Right lobe of liver (tissue), 4 donors: ENCODE data around the gene PDZD2.

Source experiments
- CTCF ChIP-seq, 4 donors: fragments of 200-600 bp in 3 of 4; fragments of 450-650 bp in 1 of 4; IDR thresholded peaks; one replicate each; pipeline versions ENCODE4 v1.5.1 to v1.8.0; 2016 to 2022; ENCODE audit warnings: antibody characterized with exemption in 4 of 4, mild to moderate bottlenecking in 2 of 4
- POLR2A ChIP-seq: fragments of 450-650 bp; IDR thresholded peaks from one replicate; pipeline ENCODE4 v1.6.1; 2017; ENCODE audit warnings: antibody characterized with exemption, mild to moderate bottlenecking
- donor health status: DM: no; HTN: no; CAD: no.
- donor health status: DM: no; HTN: no; CAD: no.
- donor health status: DM: no; HTN: yes; CAD: no.

- TF ChIP-seq POLR2A (no peak), CTCF (IDR thresholded peaks at IDR 0.05) (no peak)
Measured at GRCh38 chr5:31731016-31731415, 92.1 kb downstream of the PDZD2 start.
